ENCODE data around the gene EXOC4. TPM values are rescaled to one million over a fixed set of nuclear protein-coding genes. Genes with fewer than 3 reads are reported as not detected.
A peak's percentile ranks its signal among the peaks of the same experiment; 100 is the strongest.

EXOC4 gene
- total RNA-seq, 2 donors from 2014 or later: 106 to 115 TPM

DNA sequence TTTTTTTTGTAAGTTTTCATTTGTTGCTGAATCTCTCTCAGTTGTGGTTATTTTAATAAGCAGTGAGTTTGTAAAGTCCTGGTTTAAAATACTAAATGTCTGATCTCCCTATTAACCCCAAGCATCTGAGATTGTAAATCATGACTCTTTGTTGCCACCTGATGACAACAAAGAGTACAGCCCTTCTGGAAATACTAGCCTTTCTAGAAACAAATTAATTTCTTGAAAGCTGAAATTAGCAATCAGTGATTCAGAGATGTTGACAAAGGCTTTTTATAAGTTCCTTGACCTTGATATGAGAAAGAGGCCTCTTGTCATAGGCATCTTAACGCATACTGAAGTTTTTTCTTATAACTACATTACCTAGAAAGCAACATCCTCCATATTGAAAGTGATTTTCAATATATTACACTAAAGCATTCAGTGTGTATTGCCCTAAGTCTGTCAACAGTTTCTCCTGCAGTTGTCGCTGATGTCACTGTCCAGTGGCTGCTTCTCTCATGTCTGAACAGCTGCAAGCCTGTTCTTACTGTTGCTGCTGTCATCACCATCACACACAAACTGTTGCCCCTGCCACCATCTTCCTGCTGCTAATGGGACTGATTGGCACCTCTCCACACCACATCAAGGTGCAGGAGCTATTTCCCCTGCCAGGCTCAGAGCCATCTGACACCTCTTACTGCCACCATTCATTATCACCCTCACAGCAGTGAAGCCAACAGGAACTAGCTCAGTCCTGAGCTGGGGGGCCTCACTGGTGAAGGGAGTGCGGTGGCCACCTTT is 779.1 kb downstream of the EXOC4 start:
- Histone ChIP-seq H3K27ac (ENCODE audit: low read depth, low read length) (no peak overlapping the region), H3K9me3 (ENCODE audit: control insufficient read depth, low read length) (peaks cover 16% of the 10 kb centered on the region), H3K27me3 (ENCODE audit: control insufficient read depth, insufficient read depth, low read length, poor library complexity, severe bottlenecking) (no peaks in the 10 kb centered on the region), H3K4me3 (ENCODE audit: low read length) (no peak overlapping the region), H3K9ac (ENCODE audit: extremely low read depth, low read length, poor library complexity, severe bottlenecking) (no peak overlapping the region), H3K4me1 (ENCODE audit: control insufficient read depth, insufficient read depth, low read length) (no peaks in the 10 kb centered on the region), H3K36me3 (ENCODE audit: control insufficient read depth, insufficient read depth, low read length) (peaks cover 4% of the 10 kb centered on the region)
- no peak for DNase-seq
- peaks cover 34% of the 10 kb centered on the region for H3K9me3 Mint-ChIP-seq
- TF ChIP-seq, protein P1, sequence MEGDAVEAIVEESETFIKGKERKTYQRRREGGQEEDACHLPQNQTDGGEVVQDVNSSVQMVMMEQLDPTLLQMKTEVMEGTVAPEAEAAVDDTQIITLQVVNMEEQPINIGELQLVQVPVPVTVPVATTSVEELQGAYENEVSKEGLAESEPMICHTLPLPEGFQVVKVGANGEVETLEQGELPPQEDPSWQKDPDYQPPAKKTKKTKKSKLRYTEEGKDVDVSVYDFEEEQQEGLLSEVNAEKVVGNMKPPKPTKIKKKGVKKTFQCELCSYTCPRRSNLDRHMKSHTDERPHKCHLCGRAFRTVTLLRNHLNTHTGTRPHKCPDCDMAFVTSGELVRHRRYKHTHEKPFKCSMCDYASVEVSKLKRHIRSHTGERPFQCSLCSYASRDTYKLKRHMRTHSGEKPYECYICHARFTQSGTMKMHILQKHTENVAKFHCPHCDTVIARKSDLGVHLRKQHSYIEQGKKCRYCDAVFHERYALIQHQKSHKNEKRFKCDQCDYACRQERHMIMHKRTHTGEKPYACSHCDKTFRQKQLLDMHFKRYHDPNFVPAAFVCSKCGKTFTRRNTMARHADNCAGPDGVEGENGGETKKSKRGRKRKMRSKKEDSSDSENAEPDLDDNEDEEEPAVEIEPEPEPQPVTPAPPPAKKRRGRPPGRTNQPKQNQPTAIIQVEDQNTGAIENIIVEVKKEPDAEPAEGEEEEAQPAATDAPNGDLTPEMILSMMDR (conservative IDR thresholded peaks at IDR 0.05): peak; percentile 56
- H3K4me1 Mint-ChIP-seq: peaks cover 16% of the 10 kb centered on the region
- 92 to 100% methylated on average over 2 to 3 of the region's 3 CpGs for WGBS, 2 experiments (ENCODE audit: insufficient coverage in 1 of 2, insufficient read length in 1 of 2)
- peaks cover 28% of the 10 kb centered on the region for H3K36me3 Mint-ChIP-seq (ENCODE audit: low read depth)
- no peak overlapping the region for H3K4me3 Mint-ChIP-seq
- H3K27me3 Mint-ChIP-seq (ENCODE audit: insufficient read depth): peaks cover 6% of the 10 kb centered on the region
- no peak overlapping the region for H3K27ac Mint-ChIP-seq

DNA sequence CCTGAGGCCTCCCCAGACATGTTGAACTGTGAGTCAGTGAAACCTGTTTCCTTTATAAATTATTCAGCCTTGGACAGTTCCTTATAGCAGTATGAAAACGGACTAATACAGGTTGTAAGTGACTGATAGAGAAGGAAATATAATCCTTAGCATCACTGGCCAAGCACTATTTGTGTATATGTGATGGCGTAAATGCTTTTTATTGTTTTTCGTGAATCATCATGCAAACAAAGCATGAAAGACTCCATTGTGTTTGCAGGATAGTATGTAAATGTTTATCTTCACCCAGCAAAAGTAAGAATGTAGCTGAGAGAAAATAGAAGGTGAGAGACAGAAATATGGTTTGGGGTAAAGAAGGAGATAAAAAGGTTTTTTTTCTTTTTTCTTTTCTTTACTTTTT is 781.8 kb downstream of the EXOC4 start:
- Histone ChIP-seq H3K4me3 (ENCODE audit: low read length) (no peak overlapping the region), H3K27ac (ENCODE audit: low read depth, low read length) (no peak overlapping the region), H3K9me3 (ENCODE audit: control insufficient read depth, low read length) (peaks cover 8% of the 10 kb centered on the region), H3K4me1 (ENCODE audit: control insufficient read depth, insufficient read depth, low read length) (no peaks in the 10 kb centered on the region), H3K27me3 (ENCODE audit: control insufficient read depth, insufficient read depth, low read length, poor library complexity, severe bottlenecking) (no peaks in the 10 kb centered on the region), H3K9ac (ENCODE audit: extremely low read depth, low read length, poor library complexity, severe bottlenecking) (no peak overlapping the region), H3K36me3 (ENCODE audit: control insufficient read depth, insufficient read depth, low read length) (peaks cover 2% of the 10 kb centered on the region)
- Mint-ChIP-seq H3K4me1 (peaks cover 12% of the 10 kb centered on the region), H3K4me3 (no peak overlapping the region), H3K27ac (no peak overlapping the region), H3K27me3 (ENCODE audit: insufficient read depth) (peaks cover 4% of the 10 kb centered on the region), H3K36me3 (ENCODE audit: low read depth) (peaks cover 10% of the 10 kb centered on the region), H3K9me3 (peaks cover 15% of the 10 kb centered on the region)
- no peak for DNase-seq
- TF ChIP-seq, protein P1 (conservative IDR thresholded peaks at IDR 0.05): no peak
- WGBS, 2 experiments (ENCODE audit: insufficient coverage in 1 of 2, insufficient read length in 1 of 2): 92 to 93% methylated on average over 3 of the region's 3 CpGs

DNA sequence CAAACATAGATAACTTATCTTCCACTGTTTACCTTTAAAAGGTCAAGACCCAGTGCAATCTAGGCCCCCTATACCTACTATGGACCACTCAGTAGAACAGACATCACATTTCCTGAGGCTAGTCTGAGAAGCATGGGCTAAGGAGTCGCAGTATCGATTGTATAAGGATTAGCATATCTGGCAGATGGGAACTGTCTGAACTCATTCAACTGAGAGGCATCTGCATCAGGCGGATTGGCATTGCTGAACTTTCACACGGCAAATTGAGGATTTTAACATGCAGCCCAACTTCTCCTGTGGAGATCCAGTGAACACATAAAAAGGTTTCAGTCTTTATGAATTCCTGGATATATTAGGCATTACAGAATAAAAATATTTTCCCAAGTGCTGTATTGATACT is 785.1 kb downstream of the EXOC4 start:
- no peaks in the 10 kb centered on the region for H3K36me3 ChIP-seq (ENCODE audit: control insufficient read depth, insufficient read depth, low read length)
- Mint-ChIP-seq H3K4me1 (peaks cover 9% of the 10 kb centered on the region), H3K27ac (no peak overlapping the region), H3K4me3 (no peak overlapping the region), H3K27me3 (ENCODE audit: insufficient read depth) (peaks cover 4% of the 10 kb centered on the region), H3K36me3 (ENCODE audit: low read depth) (no peaks in the 10 kb centered on the region), H3K9me3 (no peaks in the 10 kb centered on the region)
- no peak for DNase-seq
- H3K9me3 ChIP-seq (ENCODE audit: control insufficient read depth, low read length): no peaks in the 10 kb centered on the region
- no peak overlapping the region for H3K27ac ChIP-seq (ENCODE audit: low read depth, low read length)
- H3K4me1 ChIP-seq (ENCODE audit: control insufficient read depth, insufficient read depth, low read length): no peaks in the 10 kb centered on the region
- no peaks in the 10 kb centered on the region for H3K27me3 ChIP-seq (ENCODE audit: control insufficient read depth, insufficient read depth, low read length, poor library complexity, severe bottlenecking)
- H3K4me3 ChIP-seq (ENCODE audit: low read length): no peak overlapping the region
- WGBS, 2 experiments (ENCODE audit: insufficient coverage in 1 of 2, insufficient read length in 1 of 2): 91 to 95% methylated on average over 4 of the region's 4 CpGs
- no peak overlapping the region for H3K9ac ChIP-seq (ENCODE audit: extremely low read depth, low read length, poor library complexity, severe bottlenecking)
- TF ChIP-seq, protein P1 (conservative IDR thresholded peaks at IDR 0.05): no peak
